ENCODE results near the gene KCND2.

DNA sequence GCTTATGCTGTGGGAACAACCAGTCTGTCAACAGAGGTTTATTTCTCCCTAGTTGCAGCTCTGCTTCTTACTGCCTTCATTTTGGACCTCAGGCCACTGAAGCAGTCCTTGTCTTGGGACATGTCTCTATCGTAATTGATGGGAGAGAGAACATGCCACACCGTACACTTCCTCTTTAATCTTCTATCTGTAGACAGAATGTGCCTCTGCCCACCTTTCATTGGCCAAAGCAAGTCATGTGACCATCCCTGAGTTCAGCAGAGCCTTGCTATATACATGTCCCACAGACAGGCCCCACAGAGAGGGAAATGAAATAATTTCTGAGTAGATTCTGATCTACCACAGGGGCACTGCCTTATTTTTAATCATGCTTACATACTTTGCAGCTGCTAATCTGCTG is 98.0 kb downstream of the KCND2 start:
- no peak for TF ChIP-seq TCF7L2 (IDR thresholded peaks at IDR 0.05; ENCODE audit: low read depth, low read length)
- no peak for TF ChIP-seq POLR2AphosphoS5 (IDR thresholded peaks at IDR 0.05; ENCODE audit: low read depth, low read length)
- TF ChIP-seq, protein P1, sequence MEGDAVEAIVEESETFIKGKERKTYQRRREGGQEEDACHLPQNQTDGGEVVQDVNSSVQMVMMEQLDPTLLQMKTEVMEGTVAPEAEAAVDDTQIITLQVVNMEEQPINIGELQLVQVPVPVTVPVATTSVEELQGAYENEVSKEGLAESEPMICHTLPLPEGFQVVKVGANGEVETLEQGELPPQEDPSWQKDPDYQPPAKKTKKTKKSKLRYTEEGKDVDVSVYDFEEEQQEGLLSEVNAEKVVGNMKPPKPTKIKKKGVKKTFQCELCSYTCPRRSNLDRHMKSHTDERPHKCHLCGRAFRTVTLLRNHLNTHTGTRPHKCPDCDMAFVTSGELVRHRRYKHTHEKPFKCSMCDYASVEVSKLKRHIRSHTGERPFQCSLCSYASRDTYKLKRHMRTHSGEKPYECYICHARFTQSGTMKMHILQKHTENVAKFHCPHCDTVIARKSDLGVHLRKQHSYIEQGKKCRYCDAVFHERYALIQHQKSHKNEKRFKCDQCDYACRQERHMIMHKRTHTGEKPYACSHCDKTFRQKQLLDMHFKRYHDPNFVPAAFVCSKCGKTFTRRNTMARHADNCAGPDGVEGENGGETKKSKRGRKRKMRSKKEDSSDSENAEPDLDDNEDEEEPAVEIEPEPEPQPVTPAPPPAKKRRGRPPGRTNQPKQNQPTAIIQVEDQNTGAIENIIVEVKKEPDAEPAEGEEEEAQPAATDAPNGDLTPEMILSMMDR (IDR thresholded peaks at IDR 0.05), result no peak

Measured in Panc1 (cell line).